ENCODE measurements around the gene USP4.

GRCh38 chr3:49324768-49325167 lies 15.1 kb downstream of the USP4 start:
- TF ChIP-seq, protein P1, sequence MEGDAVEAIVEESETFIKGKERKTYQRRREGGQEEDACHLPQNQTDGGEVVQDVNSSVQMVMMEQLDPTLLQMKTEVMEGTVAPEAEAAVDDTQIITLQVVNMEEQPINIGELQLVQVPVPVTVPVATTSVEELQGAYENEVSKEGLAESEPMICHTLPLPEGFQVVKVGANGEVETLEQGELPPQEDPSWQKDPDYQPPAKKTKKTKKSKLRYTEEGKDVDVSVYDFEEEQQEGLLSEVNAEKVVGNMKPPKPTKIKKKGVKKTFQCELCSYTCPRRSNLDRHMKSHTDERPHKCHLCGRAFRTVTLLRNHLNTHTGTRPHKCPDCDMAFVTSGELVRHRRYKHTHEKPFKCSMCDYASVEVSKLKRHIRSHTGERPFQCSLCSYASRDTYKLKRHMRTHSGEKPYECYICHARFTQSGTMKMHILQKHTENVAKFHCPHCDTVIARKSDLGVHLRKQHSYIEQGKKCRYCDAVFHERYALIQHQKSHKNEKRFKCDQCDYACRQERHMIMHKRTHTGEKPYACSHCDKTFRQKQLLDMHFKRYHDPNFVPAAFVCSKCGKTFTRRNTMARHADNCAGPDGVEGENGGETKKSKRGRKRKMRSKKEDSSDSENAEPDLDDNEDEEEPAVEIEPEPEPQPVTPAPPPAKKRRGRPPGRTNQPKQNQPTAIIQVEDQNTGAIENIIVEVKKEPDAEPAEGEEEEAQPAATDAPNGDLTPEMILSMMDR (IDR thresholded peaks at IDR 0.05; ENCODE audit: insufficient read depth, low read length, poor library complexity, severe bottlenecking): no peak
- no peak for TF ChIP-seq EZH2phosphoT487 (conservative IDR thresholded peaks at IDR 0.05; ENCODE audit: low read length)

All from SU-DHL-6 (cell line).